Neural crest cell (in vitro differentiated cells): ENCODE measurements around the gene FIBCD1. TPM values are rescaled to one million over a fixed set of nuclear protein-coding genes. Genes with fewer than 3 reads are reported as not detected.
A peak's percentile ranks its signal among the peaks of the same experiment; 100 is the strongest.

Experiments
- DNase-seq: peaks from one replicate; pipeline ENCODE4 v3.0.0; 2021; ENCODE audit warnings: low read depth, mixed read lengths, low spot score
- H3K27ac Mint-ChIP-seq: one replicate; pipeline ENCODE4 v1.8.0; 2021; ENCODE audit warnings: mild to moderate bottlenecking, mixed read lengths; ENCODE audit not compliant: unreplicated experiment
- H3K27me3 Mint-ChIP-seq: 2 replicates; pipeline ENCODE4 v1.8.0; 2021; ENCODE audit warnings: low read depth, mild to moderate bottlenecking, mixed read lengths
- H3K36me3 Mint-ChIP-seq: 2 replicates; pipeline ENCODE4 v1.8.0; 2021; ENCODE audit warnings: low read depth, mild to moderate bottlenecking, mixed read lengths
- H3K4me1 Mint-ChIP-seq: 2 replicates; pipeline ENCODE4 v1.8.0; 2021; ENCODE audit warnings: mixed read lengths
- H3K4me3 Mint-ChIP-seq: one replicate; pipeline ENCODE4 v1.8.0; 2021; ENCODE audit warnings: mild to moderate bottlenecking, mixed read lengths
- H3K9me3 Mint-ChIP-seq: 2 replicates; pipeline ENCODE4 v1.8.0; 2021; ENCODE audit warnings: mixed read lengths
- CTCF ChIP-seq: fragments of 200-600 bp; sonication (generic); conservative IDR thresholded peaks from 2 replicates; pipeline ENCODE4 v1.5.0; 2021; ENCODE audit warnings: antibody characterized with exemption, mild to moderate bottlenecking
- total RNA-seq: library from RNA; stranded (reverse); gene quantifications from 2 replicates; pipeline ENCODE4 v1.2.1, GENCODE V29; 2021

The FIBCD1 gene
- total RNA-seq, 1 donor from 2014 or later = 0.23 TPM

DNA sequence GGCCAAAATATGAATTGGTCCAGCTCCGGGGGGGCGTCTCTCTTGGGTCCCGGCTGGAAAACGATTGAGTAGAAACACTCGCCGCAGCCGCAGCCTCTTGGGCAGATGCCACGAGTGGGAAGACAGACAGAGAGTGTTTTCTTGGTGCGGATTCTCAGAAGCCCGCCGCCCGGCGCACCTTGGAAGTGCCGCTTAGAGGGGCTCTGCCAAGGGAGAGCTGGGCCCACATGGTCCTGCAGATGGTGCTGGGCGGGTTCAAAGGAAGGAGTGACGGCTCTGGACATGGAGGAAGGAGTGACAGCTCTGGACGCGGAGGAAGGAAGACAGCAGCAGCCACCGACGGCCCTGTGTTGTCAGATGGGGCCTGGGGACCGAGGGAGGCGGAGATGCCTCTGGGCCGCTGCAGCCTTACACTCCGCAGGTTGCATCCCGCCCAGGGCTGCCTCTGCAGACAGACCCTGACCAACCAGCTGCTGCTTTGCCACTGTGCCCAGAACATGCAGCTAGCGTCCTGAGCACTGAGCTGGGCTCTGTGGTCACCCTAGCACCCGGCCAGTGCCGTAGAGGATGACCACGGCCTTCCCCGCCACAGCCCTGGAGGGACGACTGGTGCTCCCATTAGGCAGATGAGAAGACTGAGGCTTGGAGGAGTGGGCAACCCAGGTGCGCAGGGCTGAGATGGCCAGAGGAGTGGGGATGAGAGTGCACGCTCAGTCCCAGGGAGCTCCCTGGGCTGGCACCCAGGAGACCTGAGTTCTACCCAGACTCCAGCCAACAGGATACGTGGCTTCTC lies 21.7 kb downstream of the FIBCD1 start:
- TF ChIP-seq CTCF = no peak
- peaks cover 18% of the 10 kb centered on the region for H3K4me1 Mint-ChIP-seq
- no peaks in the 10 kb centered on the region for H3K9me3 Mint-ChIP-seq
- no peak for DNase-seq
- no peak overlapping the region for H3K4me3 Mint-ChIP-seq
- no peak overlapping the region for H3K27ac Mint-ChIP-seq
- H3K27me3 Mint-ChIP-seq = peaks cover 18% of the 10 kb centered on the region
- H3K36me3 Mint-ChIP-seq = no peaks in the 10 kb centered on the region

- H3K4me1 Mint-ChIP-seq = peaks cover 11% of the 10 kb centered on the region
- no peaks in the 10 kb centered on the region for H3K9me3 Mint-ChIP-seq
- no peak for TF ChIP-seq CTCF
- no peak for DNase-seq
- H3K36me3 Mint-ChIP-seq = no peaks in the 10 kb centered on the region
- H3K4me3 Mint-ChIP-seq = no peak overlapping the region
- H3K27me3 Mint-ChIP-seq = peaks cover 14% of the 10 kb centered on the region
- no peak overlapping the region for H3K27ac Mint-ChIP-seq
Measured at GRCh38 chr9:130915096-130915447, 24.0 kb downstream of the FIBCD1 start.

GRCh38 chr9:130914417-130915095 lies 24.5 kb downstream of the FIBCD1 start:
- TF ChIP-seq CTCF = no peak
- Mint-ChIP-seq H3K4me3 (no peak overlapping the region), H3K9me3 (no peaks in the 10 kb centered on the region), H3K4me1 (peaks cover 11% of the 10 kb centered on the region), H3K36me3 (no peaks in the 10 kb centered on the region), H3K27me3 (peaks cover 13% of the 10 kb centered on the region), H3K27ac (no peak overlapping the region)
- no peak for DNase-seq

GRCh38 chr9:130913599-130914416 lies 25.2 kb downstream of the FIBCD1 start:
- H3K36me3 Mint-ChIP-seq = no peaks in the 10 kb centered on the region
- no peak overlapping the region for H3K4me3 Mint-ChIP-seq
- peaks cover 11% of the 10 kb centered on the region for H3K4me1 Mint-ChIP-seq
- no peak for DNase-seq
- H3K9me3 Mint-ChIP-seq = no peaks in the 10 kb centered on the region
- peaks cover 8% of the 10 kb centered on the region for H3K27me3 Mint-ChIP-seq
- no peak overlapping the region for H3K27ac Mint-ChIP-seq
- no peak for TF ChIP-seq CTCF

DNA sequence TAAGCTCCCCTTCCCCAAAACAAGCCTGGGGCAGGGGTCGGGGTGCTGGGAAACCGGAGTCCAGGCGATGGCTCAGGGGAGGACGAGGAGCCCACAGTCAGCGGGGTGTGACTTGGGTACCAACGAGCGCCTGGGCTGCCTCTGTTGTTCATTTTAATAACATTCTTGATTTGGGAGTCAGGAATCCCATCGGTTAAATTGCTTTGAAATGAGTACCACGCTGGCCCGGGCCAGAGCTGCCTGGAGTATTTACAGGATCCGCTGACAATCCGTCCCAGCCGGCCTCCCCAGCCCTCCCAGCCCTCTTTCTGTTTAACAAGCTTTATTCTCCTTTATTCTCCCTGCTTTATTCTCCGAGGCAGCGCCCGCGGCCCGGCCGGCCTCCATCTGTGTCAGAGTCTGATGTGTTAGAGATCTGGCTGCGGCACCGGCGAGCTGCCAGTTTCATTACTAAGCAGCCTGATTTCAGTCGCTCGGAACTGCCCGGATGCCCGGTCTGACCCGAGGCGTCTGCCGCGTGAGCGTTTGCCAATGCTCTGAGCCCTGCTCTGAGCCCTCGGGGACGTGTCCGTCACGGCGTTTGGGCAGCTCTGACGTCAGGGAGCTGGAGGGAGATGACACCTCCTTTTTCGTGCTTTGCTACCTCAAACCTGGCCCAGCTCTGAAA lies 26.0 kb downstream of the FIBCD1 start:
- Mint-ChIP-seq H3K27me3 (peaks cover 10% of the 10 kb centered on the region), H3K4me3 (no peak overlapping the region), H3K9me3 (no peaks in the 10 kb centered on the region), H3K4me1 (peaks cover 13% of the 10 kb centered on the region), H3K36me3 (no peaks in the 10 kb centered on the region), H3K27ac (no peak overlapping the region)
- TF ChIP-seq CTCF = no peak
- peak; percentile 17 for DNase-seq
